PC-9 (cell line): ENCODE results near the gene EPN1.

Experiments
- CTCF ChIP-seq: fragments of 200-600 bp; sonication (generic); conservative IDR thresholded peaks from 2 replicates; pipeline ENCODE4 v1.6.1; 2017; ENCODE audit warnings: mixed run types, antibody characterized with exemption, mild to moderate bottlenecking, moderate library complexity
- EZH2 ChIP-seq: fragments of 200-600 bp; sonication (generic); IDR thresholded peaks from 2 replicates; pipeline ENCODE4 v1.8.0; 2017; ENCODE audit warnings: antibody characterized with exemption, low read depth

GRCh38 chr19:55659822-55660221 is 15.2 kb upstream of the EPN1 start:
- TF ChIP-seq EZH2 = no peak
- TF ChIP-seq CTCF = no peak
